Measurements from ENCODE around the gene FBXL15.
A peak's percentile ranks its signal among the peaks of the same experiment; 100 is the strongest.

The FBXL15 gene

GRCh38 chr10:102416695-102417094 lies 3.9 kb upstream of the FBXL15 start:
- DNase-seq (ENCODE audit: low read depth), result no peak
- no peak overlapping the region for H3K4me3 ChIP-seq (replicated peaks; ENCODE audit: low read depth, low read length)
- TF ChIP-seq, protein P1, sequence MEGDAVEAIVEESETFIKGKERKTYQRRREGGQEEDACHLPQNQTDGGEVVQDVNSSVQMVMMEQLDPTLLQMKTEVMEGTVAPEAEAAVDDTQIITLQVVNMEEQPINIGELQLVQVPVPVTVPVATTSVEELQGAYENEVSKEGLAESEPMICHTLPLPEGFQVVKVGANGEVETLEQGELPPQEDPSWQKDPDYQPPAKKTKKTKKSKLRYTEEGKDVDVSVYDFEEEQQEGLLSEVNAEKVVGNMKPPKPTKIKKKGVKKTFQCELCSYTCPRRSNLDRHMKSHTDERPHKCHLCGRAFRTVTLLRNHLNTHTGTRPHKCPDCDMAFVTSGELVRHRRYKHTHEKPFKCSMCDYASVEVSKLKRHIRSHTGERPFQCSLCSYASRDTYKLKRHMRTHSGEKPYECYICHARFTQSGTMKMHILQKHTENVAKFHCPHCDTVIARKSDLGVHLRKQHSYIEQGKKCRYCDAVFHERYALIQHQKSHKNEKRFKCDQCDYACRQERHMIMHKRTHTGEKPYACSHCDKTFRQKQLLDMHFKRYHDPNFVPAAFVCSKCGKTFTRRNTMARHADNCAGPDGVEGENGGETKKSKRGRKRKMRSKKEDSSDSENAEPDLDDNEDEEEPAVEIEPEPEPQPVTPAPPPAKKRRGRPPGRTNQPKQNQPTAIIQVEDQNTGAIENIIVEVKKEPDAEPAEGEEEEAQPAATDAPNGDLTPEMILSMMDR (IDR thresholded peaks at IDR 0.05; ENCODE audit: low read length, missing control alignments), result no peak

GRCh38 chr10:102418622-102419268 lies 1.9 kb upstream of the FBXL15 start, which contains the start of gene PSD:
PSD (minus strand) TSS chr10:102418785; CDS start chr10:102417038, 1,747 bp downstream.
- no peak for DNase-seq (ENCODE audit: low read depth)
- peak within 1 kb of the TSS; percentile 86 for H3K4me3 ChIP-seq (replicated peaks; ENCODE audit: low read depth, low read length)
- TF ChIP-seq, protein P1 (IDR thresholded peaks at IDR 0.05; ENCODE audit: low read length, missing control alignments), result no peak

GRCh38 chr10:102419269-102420180 lies 1.1 kb upstream of the FBXL15 start:
- peak overlapping the region; percentile 86 for H3K4me3 ChIP-seq (replicated peaks; ENCODE audit: low read depth, low read length)
- no peak for DNase-seq (ENCODE audit: low read depth)
- TF ChIP-seq, protein P1 (IDR thresholded peaks at IDR 0.05; ENCODE audit: low read length, missing control alignments), result no peak

GRCh38 chr10:102420181-102420713 lies 389 bp upstream of the FBXL15 start:
- DNase-seq (ENCODE audit: low read depth), result no peak
- peak overlapping the region; percentile 86 for H3K4me3 ChIP-seq (replicated peaks; ENCODE audit: low read depth, low read length)
- TF ChIP-seq, protein P1 (IDR thresholded peaks at IDR 0.05; ENCODE audit: low read length, missing control alignments), result no peak

DNA sequence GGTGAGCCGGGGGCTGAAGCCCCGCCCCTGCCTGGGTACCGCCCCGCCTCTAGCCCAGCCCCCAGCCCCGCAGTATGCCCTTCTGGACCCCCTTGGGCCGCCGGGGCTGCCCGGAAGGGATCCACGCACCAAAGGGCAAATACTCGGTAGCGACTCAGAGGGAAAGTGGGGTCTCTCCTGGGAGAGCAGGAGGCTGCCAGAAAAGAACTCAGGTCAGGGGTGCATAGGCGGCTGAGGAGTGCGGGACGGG lies 796 bp downstream of the FBXL15 start:
- TF ChIP-seq, protein P1 (IDR thresholded peaks at IDR 0.05; ENCODE audit: low read length, missing control alignments), result no peak
- DNase-seq (ENCODE audit: low read depth), result no peak
- peak overlapping the region; percentile 86 for H3K4me3 ChIP-seq (replicated peaks; ENCODE audit: low read depth, low read length)

DNA sequence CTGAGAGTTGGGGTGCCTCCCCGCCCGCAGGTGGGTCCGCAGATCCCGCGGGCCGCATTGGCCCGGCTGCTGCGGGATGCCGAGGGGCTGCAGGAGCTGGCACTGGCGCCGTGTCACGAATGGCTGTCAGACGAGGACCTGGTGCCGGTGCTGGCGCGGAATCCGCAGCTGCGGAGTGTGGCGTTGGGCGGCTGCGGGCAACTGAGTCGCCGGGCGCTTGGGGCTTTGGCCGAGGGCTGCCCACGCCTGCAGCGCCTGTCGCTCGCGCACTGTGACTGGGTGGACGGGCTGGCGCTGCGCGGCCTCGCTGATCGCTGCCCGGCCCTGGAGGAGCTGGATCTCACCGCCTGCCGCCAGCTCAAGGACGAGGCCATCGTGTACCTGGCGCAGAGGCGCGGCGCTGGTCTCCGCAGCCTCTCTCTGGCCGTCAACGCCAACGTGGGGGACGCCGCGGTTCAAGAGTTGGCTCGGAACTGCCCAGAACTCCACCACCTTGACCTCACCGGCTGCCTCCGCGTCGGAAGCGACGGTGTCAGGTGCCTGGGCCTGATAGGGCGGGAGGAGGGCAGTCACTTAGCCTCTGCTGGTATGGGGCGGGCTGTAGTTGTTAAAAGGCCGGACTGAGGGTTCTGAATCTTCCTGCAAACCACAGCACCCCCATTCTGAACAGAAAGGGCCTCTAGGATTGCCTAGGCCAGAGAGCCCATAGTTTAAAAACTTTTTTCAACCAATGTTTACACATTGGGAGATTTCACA lies 1.3 kb downstream of the FBXL15 start:
- TF ChIP-seq, protein P1 (IDR thresholded peaks at IDR 0.05; ENCODE audit: low read length, missing control alignments), result no peak
- DNase-seq (ENCODE audit: low read depth), result no peak
- peak overlapping the region; percentile 86 for H3K4me3 ChIP-seq (replicated peaks; ENCODE audit: low read depth, low read length)
